H9 (cell line): ENCODE data around the gene QDPR. TPM values are rescaled to one million over a fixed set of nuclear protein-coding genes. Genes with fewer than 3 reads are reported as not detected.

ENCODE experiments used
- DNase-seq: peaks from one replicate; pipeline ENCODE4 v3.0.0-alpha.2; 2017
- H2AFZ ChIP-seq: one replicate; pipeline ENCODE4 v1.6.1; 2013; ENCODE audit warnings: mild to moderate bottlenecking, low read length, control low read depth, moderate library complexity
- H2AK5ac ChIP-seq: 2 replicates; pipeline ENCODE4 v1.6.1; 2013; ENCODE audit warnings: low read length, control low read depth, mixed read lengths; ENCODE audit not compliant: insufficient read length
- H2BK120ac ChIP-seq: one replicate; pipeline ENCODE4 v1.6.1; 2013; ENCODE audit warnings: low read depth, mild to moderate bottlenecking, low read length, control low read depth, inconsistent platforms; ENCODE audit not compliant: poor library complexity, severe bottlenecking
- H2BK12ac ChIP-seq: 2 replicates; pipeline ENCODE4 v1.6.1; 2013; ENCODE audit warnings: low read length, control low read depth, mixed read lengths, low read depth; ENCODE audit not compliant: insufficient read length
- H2BK15ac ChIP-seq: 2 replicates; pipeline ENCODE4 v1.6.1; 2013; ENCODE audit warnings: low read depth, low read length, control low read depth
- H2BK20ac ChIP-seq: one replicate; pipeline ENCODE4 v1.6.1; 2013; ENCODE audit warnings: low read depth, mild to moderate bottlenecking, low read length, control low read depth, inconsistent platforms; ENCODE audit not compliant: poor library complexity, severe bottlenecking
- H2BK5ac ChIP-seq: 2 replicates; pipeline ENCODE4 v1.6.1; 2013; ENCODE audit warnings: low read length, control low read depth, mixed read lengths; ENCODE audit not compliant: insufficient read length
- H3K14ac ChIP-seq: 2 replicates; pipeline ENCODE4 v1.6.1; 2013; ENCODE audit warnings: low read length, control low read depth; ENCODE audit not compliant: insufficient read depth
- H3K18ac ChIP-seq: 2 replicates; pipeline ENCODE4 v1.6.1; 2013; ENCODE audit warnings: low read depth, mild to moderate bottlenecking, mixed read lengths, low read length, control low read depth; ENCODE audit not compliant: insufficient read length
- H3K23ac ChIP-seq: 2 replicates; pipeline ENCODE4 v1.6.1; 2013; ENCODE audit warnings: low read length, control low read depth, mixed read lengths, low read depth; ENCODE audit not compliant: insufficient read length
- H3K23me2 ChIP-seq: 2 replicates; pipeline ENCODE4 v1.6.1; 2013; ENCODE audit warnings: low read depth, mild to moderate bottlenecking, mixed read lengths, low read length, control low read depth; ENCODE audit not compliant: insufficient read length, poor library complexity, severe bottlenecking
- H3K27ac ChIP-seq: 2 replicates; pipeline ENCODE4 v1.5.1; 2013; ENCODE audit warnings: low read length, control low read depth, mixed read lengths, low read depth; ENCODE audit not compliant: insufficient read length
- H3K27me3 ChIP-seq: 2 replicates; pipeline ENCODE4 v1.6.1; 2013; ENCODE audit warnings: low read length, control low read depth, inconsistent platforms; ENCODE audit not compliant: insufficient read depth
- H3K4ac ChIP-seq: 2 replicates; pipeline ENCODE4 v1.6.1; 2013; ENCODE audit warnings: low read depth, mild to moderate bottlenecking, control low read depth, inconsistent platforms, low read length, moderate library complexity
- H3K4me1 ChIP-seq: 2 replicates; pipeline ENCODE4 v1.6.1; 2013; ENCODE audit warnings: low read length, control low read depth, inconsistent platforms; ENCODE audit not compliant: insufficient read depth
- H3K4me2 ChIP-seq: 2 replicates; pipeline ENCODE4 v1.6.1; 2013; ENCODE audit warnings: low read length, control low read depth, mixed read lengths; ENCODE audit not compliant: insufficient read length, insufficient read depth
- H3K56ac ChIP-seq: 2 replicates; pipeline ENCODE4 v1.6.1; 2013; ENCODE audit warnings: low read depth, mild to moderate bottlenecking, mixed read lengths, low read length, control low read depth; ENCODE audit not compliant: insufficient read length
- H3K79me1 ChIP-seq: 2 replicates; pipeline ENCODE4 v1.6.1; 2013; ENCODE audit warnings: low read depth, mild to moderate bottlenecking, moderate library complexity, low read length, control low read depth, inconsistent platforms; ENCODE audit not compliant: insufficient read depth, poor library complexity, severe bottlenecking
- H3K79me2 ChIP-seq: 2 replicates; pipeline ENCODE4 v1.6.1; 2013; ENCODE audit warnings: low read length, control low read depth, inconsistent platforms; ENCODE audit not compliant: insufficient read depth
- H3K9ac ChIP-seq: 2 replicates; pipeline ENCODE4 v1.6.1; 2013; ENCODE audit warnings: low read length, control low read depth, mixed read lengths; ENCODE audit not compliant: insufficient read length; ENCODE audit errors: extremely low read depth
- H3K9me3 ChIP-seq: one replicate; pipeline ENCODE4 v1.6.1; 2013; ENCODE audit warnings: low read depth, low read length, inconsistent platforms; ENCODE audit not compliant: control insufficient read depth
- H3T11ph ChIP-seq: one replicate; pipeline ENCODE4 v1.6.1; 2013; ENCODE audit warnings: mild to moderate bottlenecking, low read length, control low read depth, inconsistent platforms
- H4K20me1 ChIP-seq: one replicate; pipeline ENCODE4 v1.6.1; 2013; ENCODE audit not compliant: control insufficient read depth, insufficient read length, insufficient read depth
- H4K5ac ChIP-seq: 2 replicates; pipeline ENCODE4 v1.6.1; 2013; ENCODE audit warnings: low read depth, mild to moderate bottlenecking, mixed read lengths, low read length, control low read depth; ENCODE audit not compliant: insufficient read length
- H4K8ac ChIP-seq: replicated peaks from 2 replicates; pipeline ENCODE4 v1.6.1; 2013; ENCODE audit warnings: low read length, control low read depth, mixed read lengths, low read depth; ENCODE audit not compliant: insufficient read length
- H4K91ac ChIP-seq: 2 replicates; pipeline ENCODE4 v1.6.1; 2013; ENCODE audit warnings: low read depth, mild to moderate bottlenecking, moderate library complexity, mixed read lengths, low read length, control low read depth; ENCODE audit not compliant: insufficient read length
- H3K27ac Mint-ChIP-seq, 3 experiments: 2 replicates in 2 of 3; 3 replicates in 1 of 3; pipeline ENCODE4 v1.8.0; 2020 to 2021; ENCODE audit warnings: mixed read lengths in 3 of 3, mild to moderate bottlenecking in 1 of 3, moderate library complexity in 1 of 3
- H3K27me3 Mint-ChIP-seq: 2 replicates; pipeline ENCODE4 v1.8.0; 2021; ENCODE audit warnings: low read depth, mild to moderate bottlenecking, moderate library complexity, mixed read lengths
- H3K36me3 Mint-ChIP-seq, 3 experiments: 2 replicates in 2 of 3; 3 replicates in 1 of 3; pipeline ENCODE4 v1.8.0; 2020 to 2021; ENCODE audit warnings: low read depth in 3 of 3, mixed read lengths in 3 of 3; ENCODE audit not compliant: insufficient read depth in 1 of 3
- H3K4me1 Mint-ChIP-seq, 2 experiments: 2 replicates each; pipeline ENCODE4 v1.8.0; 2020; ENCODE audit warnings: mixed read lengths in 2 of 2
- H3K4me3 Mint-ChIP-seq, 2 experiments: 2 replicates in 1 of 2; 3 replicates in 1 of 2; pipeline ENCODE4 v1.8.0; 2020 to 2021; ENCODE audit warnings: mild to moderate bottlenecking in 2 of 2, mixed read lengths in 2 of 2, moderate library complexity in 1 of 2
- H3K9me3 Mint-ChIP-seq, 2 experiments: 2 replicates in 1 of 2; 3 replicates in 1 of 2; pipeline ENCODE4 v1.8.0; 2020; ENCODE audit warnings: mild to moderate bottlenecking in 2 of 2, mixed read lengths in 2 of 2, moderate library complexity in 1 of 2
- CTCF ChIP-seq: fragments of 200-600 bp; sonication (generic); conservative IDR thresholded peaks from 3 replicates; pipeline ENCODE4 v1.8.0; 2021; ENCODE audit warnings: antibody characterized with exemption, mild to moderate bottlenecking
- WGBS: extraction: QIAGEN DNeasy Blood & Tissue Kit; methylation state at CpG from one replicate; pipeline ENCODE4 v1.1.7; 2013; ENCODE audit warnings: missing lambda C conversion rate, low lambda C conversion rate, mixed read lengths; ENCODE audit not compliant: insufficient read length; ENCODE audit errors: extremely low coverage; 5-methylcytosine and 5-hydroxymethylcytosine counted together
- total RNA-seq: library from RNA; stranded (reverse); gene quantifications from 2 replicates; pipeline ENCODE4 v1.2.1, GENCODE V29; 2021

The QDPR gene
- total RNA-seq, 1 experiment from 2014 or later, result 23.5 TPM

DNA sequence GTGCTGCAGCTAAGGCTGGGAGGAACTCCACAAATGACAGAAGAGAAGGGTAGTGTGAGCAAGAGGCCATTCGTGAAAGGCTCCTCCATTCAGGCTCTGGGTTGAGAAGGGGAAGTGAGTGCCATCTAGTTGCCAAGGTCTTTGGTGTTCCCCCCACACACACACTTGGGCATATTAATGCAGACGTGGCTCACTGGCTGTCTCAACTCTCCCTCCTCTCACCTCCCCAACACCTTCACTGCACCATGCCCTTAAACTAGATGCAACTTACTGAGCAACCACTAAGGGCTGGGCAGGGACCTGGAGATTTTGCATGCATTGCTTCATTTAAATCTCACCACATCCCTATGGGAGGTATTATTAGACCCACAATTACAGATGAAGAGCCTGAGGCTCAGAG is 11.8 kb upstream of the QDPR start:
- Histone ChIP-seq H2AK5ac (no peak overlapping the region), H3K4ac (no peak overlapping the region), H4K5ac (no peak overlapping the region), H3T11ph (no peak overlapping the region), H4K20me1 (no peaks in the 10 kb centered on the region), H3K23me2 (no peaks in the 10 kb centered on the region), H3K27ac (no peak overlapping the region), H2AFZ (no peak overlapping the region), H2BK20ac (no peak overlapping the region), H3K18ac (no peak overlapping the region), H3K4me2 (no peak overlapping the region), H3K14ac (no peak overlapping the region), H2BK5ac (no peak overlapping the region), H3K79me1 (no peaks in the 10 kb centered on the region), H3K23ac (no peak overlapping the region), H2BK12ac (no peak overlapping the region), H4K91ac (no peak overlapping the region), H3K4me1 (no peaks in the 10 kb centered on the region), H2BK120ac (no peak overlapping the region), H3K9me3 (no peaks in the 10 kb centered on the region), H2BK15ac (no peak overlapping the region), H3K9ac (no peak overlapping the region), H4K8ac (no peak overlapping the region), H3K79me2 (no peaks in the 10 kb centered on the region), H3K27me3 (no peaks in the 10 kb centered on the region), H3K56ac (no peak overlapping the region)
- WGBS, result no CpG with 5 or more reads among the region's 2 CpGs
- no peak overlapping the region for H3K4me3 Mint-ChIP-seq
- no peak for TF ChIP-seq CTCF
- H3K4me1 Mint-ChIP-seq, result peaks cover 8 to 11% of the 10 kb centered on the region in 2 experiments; a peak in 3 of 4 replicates
- peaks cover 13% of the 10 kb centered on the region for H3K27me3 Mint-ChIP-seq
- H3K36me3 Mint-ChIP-seq, result no peaks in the 10 kb centered on the region
- no peak for DNase-seq
- H3K27ac Mint-ChIP-seq, result no peak overlapping the region; a peak in 1 of 7 replicates
- no peaks in the 10 kb centered on the region for H3K9me3 Mint-ChIP-seq
